ENCODE data around the gene WDR19. TPM values are rescaled to one million over a fixed set of nuclear protein-coding genes. Genes with fewer than 3 reads are reported as not detected.
"Not testable (repeated sequence)": the region's sequence is repeated elsewhere in the genome, so short reads cannot be mapped to it uniquely, and the experiment has no call there.

Gene WDR19
- total and polyA plus RNA-seq, 2 of the 4 experiments (the other 2 are of a cell fraction), result 16.0 to 22.6 TPM

GRCh38 chr4:39277661-39278060, 95.3 kb downstream of the WDR19 start:
- in situ Hi-C loops (cut with MboI; ENCODE audit: low sequenced_read_pairs); H3K27me3 ChIP-seq (ENCODE audit: control insufficient read depth, insufficient read depth, low read length); H4K91ac ChIP-seq (ENCODE audit: insufficient read depth, low read depth, low read length): not testable (repeated sequence)

More at GRCh38 chr4:39277661-39278060, 95.3 kb downstream of the WDR19 start:
- H3K27ac ChIP-seq (ENCODE audit: insufficient read depth, low read length); H2BK120ac ChIP-seq (ENCODE audit: low read depth, low read length); dilution Hi-C loops (cut with HindIII; ENCODE audit: low sequenced_read_pairs, unreplicated experiment); H4K8ac ChIP-seq (ENCODE audit: low read depth in 2 of 2, low read length in 2 of 2); H3K18ac ChIP-seq (ENCODE audit: low read depth, low read length); CTCF ChIA-PET; H3K4me1 ChIP-seq (ENCODE audit: control insufficient read depth, insufficient read depth, low read length); H3K79me1 ChIP-seq (ENCODE audit: low read depth in 1 of 2, low read length in 2 of 2); H2AK9ac ChIP-seq (replicated peaks; ENCODE audit: low read depth, low read length, poor library complexity); H4K5ac ChIP-seq (ENCODE audit: low read depth, low read length); intact Hi-C loops (cut with micrococcal nuclease); BruUV-seq (replicated peaks); H3K4me2 ChIP-seq (ENCODE audit: low read depth, low read length); H4K20me1 ChIP-seq (ENCODE audit: insufficient read depth, low read length); H3K14ac ChIP-seq (replicated peaks; ENCODE audit: low read depth, low read length); H3K4me3 ChIP-seq (ENCODE audit: insufficient read depth, low read depth, low read length); H3K23ac ChIP-seq (ENCODE audit: low read depth, low read length); H2AFZ ChIP-seq (replicated peaks; ENCODE audit: low read length, poor library complexity); H2BK20ac ChIP-seq (ENCODE audit: low read depth, low read length); H2BK5ac ChIP-seq (ENCODE audit: low read depth, low read length, poor library complexity, severe bottlenecking); ATAC-seq (ENCODE audit: low read depth); H3K56ac ChIP-seq (ENCODE audit: extremely low read depth, insufficient read depth, low read length); H2AK5ac ChIP-seq (ENCODE audit: low read depth, low read length); H3K4ac ChIP-seq (ENCODE audit: low read depth, low read length); H3K9me3 ChIP-seq (ENCODE audit: control insufficient read depth, insufficient read depth, low read length); H3K9ac ChIP-seq (ENCODE audit: low read depth, low read length); DNase-seq; H2BK15ac ChIP-seq (ENCODE audit: low read depth, low read length): not testable (repeated sequence)
- WGBS, 2 experiments (ENCODE audit: extremely low coverage in 2 of 2, insufficient read length in 1 of 2), result 100% methylated on average over 1 of the region's 6 CpGs; no CpG with 5 or more reads in 1 of the 2 experiments
- Histone ChIP-seq H3K36me3 (ENCODE audit: control insufficient read depth, insufficient read depth, low read length) (peaks cover 30% of the 10 kb centered on the region), H3K9me1 (ENCODE audit: insufficient read depth, low read length) (peaks cover 18% of the 10 kb centered on the region)
- POLR2A ChIA-PET (ENCODE audit: unreplicated experiment), result interaction anchor here (0.8 kb wide), 1 partner anchor 18 kb away, joined by 3 read pairs; no protein-coding TSS in a partner anchor

Data from IMR-90 (cell line).